C4-2B (cell line): Measurements from ENCODE around the gene FHIT.

Source experiments
- H3K27ac ChIP-seq: fragments of 450-650 bp; 2 replicates; pipeline ENCODE4 v1.5.1; 2017
- CTCF ChIP-seq: fragments of 450-650 bp; conservative IDR thresholded peaks from 2 replicates; pipeline ENCODE4 v1.5.1; 2017; ENCODE audit warnings: mild to moderate bottlenecking
- ZFX ChIP-seq: fragments of 450-650 bp; IDR thresholded peaks from 2 replicates; pipeline ENCODE4 v1.6.1; 2017

Gene FHIT

GRCh38 chr3:60294181-60294580 lies 957.1 kb downstream of the FHIT start:
- TF ChIP-seq ZFX (no peak), CTCF (no peak)

GRCh38 chr3:60291115-60291514 lies 960.1 kb downstream of the FHIT start:
- TF ChIP-seq CTCF: no peak
- H3K27ac ChIP-seq: no peak overlapping the region

More at GRCh38 chr3:60294181-60294580, 957.1 kb downstream of the FHIT start:
- no peak overlapping the region for H3K27ac ChIP-seq

- H3K27ac ChIP-seq: no peak overlapping the region
- TF ChIP-seq CTCF (no peak), ZFX (no peak)
Measured at GRCh38 chr3:60290122-60290492, 961.1 kb downstream of the FHIT start.

GRCh38 chr3:60289341-60290121 lies 961.7 kb downstream of the FHIT start:
- TF ChIP-seq CTCF (no peak), ZFX (no peak)
- H3K27ac ChIP-seq: no peak overlapping the region

- no peak overlapping the region for H3K27ac ChIP-seq
- TF ChIP-seq ZFX (no peak), CTCF (no peak)
Measured at GRCh38 chr3:60282866-60283265, 968.4 kb downstream of the FHIT start.

GRCh38 chr3:60281970-60282369 lies 969.3 kb downstream of the FHIT start:
- H3K27ac ChIP-seq: no peak overlapping the region
- no peak for TF ChIP-seq ZFX
- TF ChIP-seq CTCF: no peak

- TF ChIP-seq CTCF: no peak
- TF ChIP-seq ZFX: no peak
- no peak overlapping the region for H3K27ac ChIP-seq
Measured at GRCh38 chr3:60277361-60277800, 973.9 kb downstream of the FHIT start.
